PFSK-1 (cell line): ENCODE data around the gene GGA3.

Experiments
- FOXP2 ChIP-seq: optimal IDR thresholded peaks from 2 replicates; pipeline ENCODE3; 2011; ENCODE audit warnings: borderline replicate concordance, control low read depth, inconsistent platforms; ENCODE audit not compliant: insufficient read depth; ENCODE audit errors: extremely low read length, extremely low read depth
- POLR2AphosphoS5 ChIP-seq: IDR thresholded peaks from 2 replicates; pipeline ENCODE4 v1.6.1; 2012; ENCODE audit warnings: low read depth, mild to moderate bottlenecking, control low read depth, low read length, moderate library complexity
- REST ChIP-seq, 2 experiments: IDR thresholded peaks; 2 replicates each; pipeline versions ENCODE4 v1.6.1 to v1.8.0; 2011 to 2012; ENCODE audit warnings: low read depth in 2 of 2, low read length in 2 of 2, control low read depth in 1 of 2, inconsistent platforms in 1 of 2, mild to moderate bottlenecking in 1 of 2, moderate library complexity in 1 of 2; ENCODE audit not compliant: insufficient read depth in 1 of 2
- SIN3A ChIP-seq: IDR thresholded peaks from 2 replicates; pipeline ENCODE4 v1.6.1; 2012; ENCODE audit warnings: mild to moderate bottlenecking, low read length, moderate library complexity, borderline replicate concordance; ENCODE audit not compliant: insufficient read depth
- TAF1 ChIP-seq: IDR thresholded peaks from 2 replicates; pipeline ENCODE4 v1.6.1; 2012; ENCODE audit warnings: low read length, control low read depth, borderline replicate concordance; ENCODE audit not compliant: insufficient read depth

Gene GGA3

GRCh38 chr17:75301049-75301448 lies 39.6 kb upstream of the GGA3 start:
- TF ChIP-seq FOXP2, result no peak
- no peak for TF ChIP-seq SIN3A
- TF ChIP-seq TAF1, result no peak
- no peak for TF ChIP-seq POLR2AphosphoS5
- TF ChIP-seq REST (IDR thresholded peaks at IDR 0.05; ENCODE audit: insufficient read depth in 1 of 2, low read depth in 2 of 2, low read length in 2 of 2), result no peak

- no peak for TF ChIP-seq POLR2AphosphoS5
- no peak for TF ChIP-seq TAF1
- no peak for TF ChIP-seq REST (IDR thresholded peaks at IDR 0.05; ENCODE audit: insufficient read depth in 1 of 2, low read depth in 2 of 2, low read length in 2 of 2)
Observed at GRCh38 chr17:75300280-75300679, 38.9 kb upstream of the GGA3 start.

- TF ChIP-seq POLR2AphosphoS5 (no peak), TAF1 (no peak), SIN3A (no peak), REST (IDR thresholded peaks at IDR 0.05; ENCODE audit: insufficient read depth in 1 of 2, low read depth in 2 of 2, low read length in 2 of 2) (no peak), FOXP2 (no peak)
Observed at GRCh38 chr17:75295201-75296158, 34.1 kb upstream of the GGA3 start.

GRCh38 chr17:75289832-75290337 lies 28.5 kb upstream of the GGA3 start:
- TF ChIP-seq FOXP2 (no peak), REST (IDR thresholded peaks at IDR 0.05; ENCODE audit: insufficient read depth in 1 of 2, low read depth in 2 of 2, low read length in 2 of 2) (no peak), POLR2AphosphoS5 (no peak), SIN3A (no peak), TAF1 (no peak)
